ENCODE data around the gene WASL. TPM values are rescaled to one million over a fixed set of nuclear protein-coding genes. Genes with fewer than 3 reads are reported as not detected.

The WASL gene
- total RNA-seq (2022; extraction: Qiagen RNA extraction; ENCODE audit: low read depth): 13.9 to 25.7 TPM (median 23.1 TPM) in 5 replicates

GRCh38 chr7:123748734-123749536 lies at the start of gene WASL:
WASL (minus strand) TSS chr7:123749003; CDS start chr7:123748734, 269 bp downstream.

GRCh38 chr7:123655614-123656013 lies 93.2 kb downstream of the WASL start, which contains the start of gene LMOD2:
LMOD2 (plus strand) TSS chr7:123655866; CDS start chr7:123655964, 98 bp downstream.

Other genes starting within 250 kb of the WASL start
- 0.06 to 0.10 TPM in 2 of 5 replicates, not detected in the others for gene IQUB, start 214.4 kb downstream of the WASL start, total RNA-seq (2022; extraction: Qiagen RNA extraction; ENCODE audit: low read depth)
- gene NDUFA5, start 191.2 kb downstream of the WASL start, total RNA-seq (2022; extraction: Qiagen RNA extraction; ENCODE audit: low read depth): 27.4 to 94.6 TPM (median 31.4 TPM) in 5 replicates
- gene ASB15, start 147.2 kb downstream of the WASL start, total RNA-seq (2022; extraction: Qiagen RNA extraction; ENCODE audit: low read depth): not detected in 5 replicates
- gene LMOD2, start 93.1 kb downstream of the WASL start, total RNA-seq (2022; extraction: Qiagen RNA extraction; ENCODE audit: low read depth): not detected in 5 replicates
- 0.08 to 0.09 TPM in 2 of 5 replicates, not detected in the others for gene HYAL4, start 96.2 kb upstream of the WASL start, total RNA-seq (2022; extraction: Qiagen RNA extraction; ENCODE audit: low read depth)
- not detected in 5 replicates for gene SPAM1, start 176.2 kb upstream of the WASL start, total RNA-seq (2022; extraction: Qiagen RNA extraction; ENCODE audit: low read depth)

Measured in A549 treated with ZK216348 at 1 μM for 4 hours (cell line).